ENCODE data around the gene CMTR1. TPM values are rescaled to one million over a fixed set of nuclear protein-coding genes. Genes with fewer than 3 reads are reported as not detected.

The CMTR1 gene
- total RNA-seq, 4 donors from 2014 or later: 39.3 to 45.0 (median 40.9) TPM

DNA sequence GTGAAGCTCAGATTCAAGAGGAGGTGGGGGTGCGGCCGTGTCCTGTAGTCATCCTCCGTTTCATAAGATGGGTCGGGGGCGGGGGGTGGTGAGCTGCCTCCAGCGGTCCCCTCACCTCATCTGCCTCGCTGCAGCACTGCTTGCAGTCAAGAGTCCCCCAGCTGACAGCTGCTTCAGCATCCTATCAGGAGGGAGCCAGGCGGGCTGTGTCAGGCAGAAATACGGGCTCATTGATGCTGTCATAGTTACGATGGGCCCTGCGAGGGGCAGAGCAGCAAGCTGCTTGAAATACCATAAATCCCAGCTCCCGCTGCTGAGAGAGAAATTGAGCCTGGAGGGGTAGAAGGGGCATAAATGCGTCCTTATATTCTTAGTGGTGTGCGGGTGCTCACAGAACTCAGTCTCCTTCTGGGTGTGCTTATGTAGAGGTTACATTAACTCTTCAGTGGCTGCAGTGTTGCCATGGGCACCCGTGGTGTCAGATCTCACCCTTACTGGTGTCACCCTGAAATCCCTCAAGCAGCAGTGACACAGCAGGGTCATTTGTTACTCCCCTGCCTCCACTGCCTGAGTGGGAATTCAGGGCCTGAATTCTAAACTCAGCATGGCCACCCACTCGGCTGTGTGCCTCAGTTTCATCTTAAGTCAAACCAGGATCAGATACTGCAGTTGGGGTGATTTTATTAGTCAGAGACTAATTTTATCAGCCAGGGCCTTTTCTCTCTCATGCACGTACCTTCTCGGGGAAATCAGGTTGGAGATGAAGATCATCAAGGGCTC is 44.8 kb downstream of the CMTR1 start:
- peaks cover 0 to 100% (median 27%) of the 10 kb centered on the region in 3 donors for H3K36me3 ChIP-seq
- TF ChIP-seq, protein P1, sequence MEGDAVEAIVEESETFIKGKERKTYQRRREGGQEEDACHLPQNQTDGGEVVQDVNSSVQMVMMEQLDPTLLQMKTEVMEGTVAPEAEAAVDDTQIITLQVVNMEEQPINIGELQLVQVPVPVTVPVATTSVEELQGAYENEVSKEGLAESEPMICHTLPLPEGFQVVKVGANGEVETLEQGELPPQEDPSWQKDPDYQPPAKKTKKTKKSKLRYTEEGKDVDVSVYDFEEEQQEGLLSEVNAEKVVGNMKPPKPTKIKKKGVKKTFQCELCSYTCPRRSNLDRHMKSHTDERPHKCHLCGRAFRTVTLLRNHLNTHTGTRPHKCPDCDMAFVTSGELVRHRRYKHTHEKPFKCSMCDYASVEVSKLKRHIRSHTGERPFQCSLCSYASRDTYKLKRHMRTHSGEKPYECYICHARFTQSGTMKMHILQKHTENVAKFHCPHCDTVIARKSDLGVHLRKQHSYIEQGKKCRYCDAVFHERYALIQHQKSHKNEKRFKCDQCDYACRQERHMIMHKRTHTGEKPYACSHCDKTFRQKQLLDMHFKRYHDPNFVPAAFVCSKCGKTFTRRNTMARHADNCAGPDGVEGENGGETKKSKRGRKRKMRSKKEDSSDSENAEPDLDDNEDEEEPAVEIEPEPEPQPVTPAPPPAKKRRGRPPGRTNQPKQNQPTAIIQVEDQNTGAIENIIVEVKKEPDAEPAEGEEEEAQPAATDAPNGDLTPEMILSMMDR (IDR thresholded peaks at IDR 0.05): no peak
- TF ChIP-seq POLR2A (IDR thresholded peaks at IDR 0.05): no peak
- no peak for TF ChIP-seq EP300 (IDR thresholded peaks at IDR 0.05)
- 68 to 77% methylated on average over 18 of the region's 18 CpGs for WGBS, 2 donors

DNA sequence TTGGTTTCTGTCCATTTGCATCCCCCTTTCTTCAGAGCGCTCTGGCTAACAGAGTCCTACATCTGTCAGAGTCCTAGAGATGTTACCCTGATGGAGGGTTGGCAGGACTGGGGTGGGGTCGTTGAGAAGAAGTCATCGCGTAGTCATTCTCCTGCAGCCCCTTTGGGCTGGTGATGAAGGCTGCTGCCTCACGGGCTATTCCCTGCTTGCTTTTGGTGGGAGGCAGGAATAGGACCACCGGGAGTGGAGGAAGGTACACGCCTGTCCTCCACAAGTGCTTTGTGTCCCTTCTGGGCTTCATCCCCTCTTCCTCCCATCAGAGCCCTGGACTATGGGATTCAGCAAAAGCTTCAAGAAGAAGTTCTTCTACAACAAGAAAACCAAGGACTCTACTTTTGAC is 45.8 kb downstream of the CMTR1 start:
- 93% methylated on average over 7 of the region's 7 CpGs for WGBS, 2 donors
- no peaks in the 10 kb centered on the region for H3K4me1 ChIP-seq

More for the DNA sequence above, 44.8 kb downstream of the CMTR1 start:
- Histone ChIP-seq H3K4me1 (peaks cover 0 to 3% (median 0%) of the 10 kb centered on the region in 4 donors), H3K9me3 (no peaks in the 10 kb centered on the region), H3K27me3 (no peaks in the 10 kb centered on the region), H3K27ac (no peak overlapping the region), H3K4me3 (no peak overlapping the region)
- DNase-seq (ENCODE audit: low spot score in 2 of 2): no peak

DNA sequence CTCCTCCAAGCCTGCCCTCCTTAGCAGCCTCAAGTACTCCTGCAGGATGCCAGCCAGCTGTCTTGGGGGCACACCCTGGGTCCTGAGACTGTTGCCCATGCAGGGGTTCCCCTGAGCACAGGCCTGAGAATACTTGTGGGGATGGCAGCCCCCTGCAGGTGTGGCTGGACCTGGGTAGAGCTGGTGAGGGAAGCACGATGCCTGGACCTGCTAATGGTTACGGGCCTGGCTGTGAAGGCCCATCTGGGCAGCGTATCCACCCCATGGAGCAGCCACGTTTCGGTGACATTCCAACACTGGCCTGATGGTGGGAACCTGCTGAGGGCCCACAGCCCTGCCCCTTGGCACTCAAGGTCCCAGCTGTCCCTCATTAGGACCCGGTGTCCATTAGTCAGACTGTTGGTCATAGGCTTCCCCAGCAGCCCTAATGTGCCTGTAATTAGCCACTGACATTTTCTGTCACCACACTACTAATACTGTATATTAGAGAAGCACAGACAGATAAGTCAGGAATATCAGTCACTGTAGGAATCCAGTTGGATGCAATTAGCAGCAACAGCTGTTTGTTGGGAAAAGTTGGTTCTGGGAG is 46.3 kb downstream of the CMTR1 start:
- Histone ChIP-seq H3K9me3 (no peaks in the 10 kb centered on the region), H3K4me1 (peaks cover 0 to under 1% (median 0%) of the 10 kb centered on the region in 4 donors), H3K4me3 (no peak overlapping the region), H3K27ac (no peak overlapping the region), H3K27me3 (no peaks in the 10 kb centered on the region), H3K36me3 (peaks cover 0 to 99% (median 26%) of the 10 kb centered on the region in 3 donors)
- TF ChIP-seq EP300 (IDR thresholded peaks at IDR 0.05) (no peak), POLR2A (IDR thresholded peaks at IDR 0.05) (no peak)
- TF ChIP-seq, protein P1 (IDR thresholded peaks at IDR 0.05): no peak
- 65 to 86% methylated on average over 6 of the region's 6 CpGs for WGBS, 2 donors
- no peak for DNase-seq (ENCODE audit: low spot score in 2 of 2)

More for the DNA sequence above, 45.8 kb downstream of the CMTR1 start:
- Histone ChIP-seq H3K27ac (no peak overlapping the region), H3K27me3 (no peaks in the 10 kb centered on the region), H3K9me3 (no peaks in the 10 kb centered on the region), H3K36me3 (peaks cover 0 to 100% (median 27%) of the 10 kb centered on the region in 3 donors), H3K4me3 (no peak overlapping the region)
- no peak for DNase-seq (ENCODE audit: low spot score in 2 of 2)
- TF ChIP-seq EP300 (IDR thresholded peaks at IDR 0.05) (no peak), POLR2A (IDR thresholded peaks at IDR 0.05) (no peak)
- TF ChIP-seq, protein P1 (IDR thresholded peaks at IDR 0.05): no peak

DNA sequence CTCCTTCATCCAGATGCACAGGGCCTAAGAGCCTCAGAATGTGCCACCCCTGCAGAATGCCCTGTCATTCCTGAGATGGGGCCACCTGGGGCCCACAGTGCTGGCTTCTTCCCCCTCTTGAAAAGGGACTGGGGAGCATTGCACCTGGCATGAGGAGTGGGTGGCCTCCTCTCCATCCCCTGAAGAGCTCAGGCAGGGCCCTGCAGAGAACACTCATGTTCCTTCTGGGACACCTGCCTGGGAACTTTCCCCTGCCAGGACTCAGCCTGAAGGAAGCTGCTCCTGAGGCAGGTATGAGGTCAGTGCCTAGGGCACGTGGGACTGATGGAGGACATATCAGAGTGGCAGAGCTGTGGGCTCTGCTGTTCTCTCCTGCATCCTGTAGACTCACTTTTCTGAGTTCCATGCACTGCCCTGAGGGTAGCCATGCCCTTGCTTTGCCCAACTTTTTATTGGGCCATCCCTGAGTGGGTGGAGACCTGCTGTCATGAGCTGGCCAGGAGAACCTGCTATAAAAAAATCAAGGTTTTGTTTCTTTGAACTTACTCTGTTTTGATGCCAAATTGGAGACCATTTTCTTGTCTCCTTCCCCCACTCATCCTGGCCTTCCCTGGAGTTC is 47.2 kb downstream of the CMTR1 start:
- H3K27ac ChIP-seq: no peak overlapping the region
- no peaks in the 10 kb centered on the region for H3K27me3 ChIP-seq
- no peaks in the 10 kb centered on the region for H3K9me3 ChIP-seq
- H3K4me3 ChIP-seq: no peak overlapping the region
- 82 to 100% methylated on average over 1 of the region's 1 CpG for WGBS, 2 donors
- H3K4me1 ChIP-seq: peaks cover 0 to 4% (median 0%) of the 10 kb centered on the region in 4 donors
- TF ChIP-seq POLR2A (IDR thresholded peaks at IDR 0.05) (no peak), EP300 (IDR thresholded peaks at IDR 0.05) (no peak)
- TF ChIP-seq, protein P1 (IDR thresholded peaks at IDR 0.05): no peak
- H3K36me3 ChIP-seq: peaks cover 0 to 95% (median 19%) of the 10 kb centered on the region in 3 donors
- no peak for DNase-seq (ENCODE audit: low spot score in 2 of 2)

Measured in tibial nerve (tissue), 4 donors.